Measurements from ENCODE around the gene VSTM5.

VSTM5 gene

GRCh38 chr11:93842034-93842433 lies 8.4 kb downstream of the VSTM5 start:
- no peak for TF ChIP-seq POLR2AphosphoS5 (IDR thresholded peaks at IDR 0.05; ENCODE audit: low read depth)
- TF ChIP-seq REST (IDR thresholded peaks at IDR 0.05; ENCODE audit: insufficient replicate concordance, low read depth), result no peak
- TF ChIP-seq SPI1 (IDR thresholded peaks at IDR 0.05; ENCODE audit: borderline replicate concordance, low read depth), result no peak
- no peak for TF ChIP-seq GABPA (IDR thresholded peaks at IDR 0.05; ENCODE audit: low read depth)
- no peaks in the 10 kb centered on the region for H3K27me3 ChIP-seq (ENCODE audit: insufficient read depth, poor library complexity, severe bottlenecking)
- no peak overlapping the region for H3K27ac ChIP-seq (replicated peaks)
- no peak overlapping the region for H3K4me3 ChIP-seq (replicated peaks; ENCODE audit: insufficient read depth, low read length)
- DNase-seq (ENCODE audit: low read depth in 1 of 2, low spot score in 1 of 2), result no peak

- DNase-seq (ENCODE audit: low read depth in 1 of 2, low spot score in 1 of 2), result no peak
- H3K27ac ChIP-seq (replicated peaks), result no peak overlapping the region
Observed at GRCh38 chr11:93841446-93841845, 9.0 kb downstream of the VSTM5 start.

GRCh38 chr11:93840981-93841380 lies 9.4 kb downstream of the VSTM5 start:
- DNase-seq (ENCODE audit: low read depth in 1 of 2, low spot score in 1 of 2), result no peak
- TF ChIP-seq REST (IDR thresholded peaks at IDR 0.05; ENCODE audit: insufficient replicate concordance, low read depth) (no peak), CTCF (IDR thresholded peaks at IDR 0.05; ENCODE audit: insufficient read depth, low read length) (no peak), SPI1 (IDR thresholded peaks at IDR 0.05; ENCODE audit: borderline replicate concordance, low read depth) (no peak), GABPA (IDR thresholded peaks at IDR 0.05; ENCODE audit: low read depth) (no peak), POLR2AphosphoS5 (IDR thresholded peaks at IDR 0.05; ENCODE audit: low read depth) (no peak)
- no peak overlapping the region for H3K27ac ChIP-seq (replicated peaks)
- no peaks in the 10 kb centered on the region for H3K27me3 ChIP-seq (ENCODE audit: insufficient read depth, poor library complexity, severe bottlenecking)
- H3K4me3 ChIP-seq (replicated peaks; ENCODE audit: insufficient read depth, low read length), result no peak overlapping the region

More at GRCh38 chr11:93841446-93841845, 9.0 kb downstream of the VSTM5 start:
- TF ChIP-seq REST (IDR thresholded peaks at IDR 0.05; ENCODE audit: insufficient replicate concordance, low read depth) (no peak), POLR2AphosphoS5 (IDR thresholded peaks at IDR 0.05; ENCODE audit: low read depth) (no peak), SPI1 (IDR thresholded peaks at IDR 0.05; ENCODE audit: borderline replicate concordance, low read depth) (no peak), CTCF (IDR thresholded peaks at IDR 0.05; ENCODE audit: insufficient read depth, low read length) (no peak), GABPA (IDR thresholded peaks at IDR 0.05; ENCODE audit: low read depth) (no peak)
- Histone ChIP-seq H3K27me3 (ENCODE audit: insufficient read depth, poor library complexity, severe bottlenecking) (no peaks in the 10 kb centered on the region), H3K4me3 (replicated peaks; ENCODE audit: insufficient read depth, low read length) (no peak overlapping the region)

All from HL-60 (cell line).